HEK293 (cell line): ENCODE results near the gene TXNRD2.
A peak's percentile ranks its signal among the peaks of the same experiment; 100 is the strongest.

Experiments used
- BCL11A ChIP-seq: fragments of 450-650 bp; formaldehyde crosslinking; IDR thresholded peaks from 2 replicates; pipeline ENCODE4 v1.5.1; 2016; ENCODE audit warnings: low read depth, missing biosample characterization, missing genetic modification characterization
- FEZF1 ChIP-seq: fragments of 450-650 bp; formaldehyde crosslinking; IDR thresholded peaks from 2 replicates; pipeline ENCODE4 v1.5.1; 2016; ENCODE audit warnings: missing biosample characterization, missing genetic modification characterization
- GLI2 ChIP-seq: fragments of 450-650 bp; formaldehyde crosslinking; IDR thresholded peaks from 2 replicates; pipeline ENCODE4; 2017; ENCODE audit warnings: missing biosample characterization, missing genetic modification characterization, low read depth, borderline replicate concordance
- GLI4 ChIP-seq: fragments of 450-650 bp; formaldehyde crosslinking; IDR thresholded peaks from 2 replicates; pipeline ENCODE4 v1.5.1; 2016; ENCODE audit warnings: missing biosample characterization, missing genetic modification characterization
- IKZF3 ChIP-seq: fragments of 450-650 bp; IDR thresholded peaks from 2 replicates; pipeline ENCODE4 v1.5.0; 2018; ENCODE audit warnings: missing biosample characterization, mild to moderate bottlenecking, missing genetic modification characterization, moderate library complexity
- KLF1 ChIP-seq: fragments of 450-650 bp; formaldehyde crosslinking; IDR thresholded peaks from 2 replicates; pipeline ENCODE4 v1.5.1; 2016; ENCODE audit warnings: missing biosample characterization, missing genetic modification characterization
- KLF16 ChIP-seq: fragments of 450-650 bp; formaldehyde crosslinking; IDR thresholded peaks from 2 replicates; pipeline ENCODE4 v1.5.1; 2017; ENCODE audit warnings: missing biosample characterization, missing genetic modification characterization
- KLF7 ChIP-seq: fragments of 450-650 bp; formaldehyde crosslinking; IDR thresholded peaks from 2 replicates; pipeline ENCODE4 v1.5.1; 2016; ENCODE audit warnings: missing biosample characterization, missing genetic modification characterization, borderline replicate concordance
- KLF8 ChIP-seq: fragments of 450-650 bp; formaldehyde crosslinking; IDR thresholded peaks from 2 replicates; pipeline ENCODE4 v1.5.1; 2016; ENCODE audit warnings: missing biosample characterization, missing genetic modification characterization
- MZF1 ChIP-seq: fragments of 450-650 bp; formaldehyde crosslinking; IDR thresholded peaks from 2 replicates; pipeline ENCODE4 v1.5.1; 2017; ENCODE audit warnings: missing biosample characterization, missing genetic modification characterization, borderline replicate concordance
- RBAK ChIP-seq: fragments of 450-650 bp; formaldehyde crosslinking; IDR thresholded peaks from 2 replicates; pipeline ENCODE4 v1.5.1; 2016; ENCODE audit warnings: missing biosample characterization, missing genetic modification characterization
- SALL2 ChIP-seq: fragments of 450-650 bp; formaldehyde crosslinking; IDR thresholded peaks from 2 replicates; pipeline ENCODE4 v1.5.0; 2017; ENCODE audit warnings: missing biosample characterization, mild to moderate bottlenecking, missing genetic modification characterization, borderline replicate concordance
- SP2 ChIP-seq: fragments of 450-650 bp; formaldehyde crosslinking; IDR thresholded peaks from 2 replicates; pipeline ENCODE4 v1.5.1; 2016; ENCODE audit warnings: missing biosample characterization, missing genetic modification characterization
- TCF7L2 ChIP-seq: IDR thresholded peaks from 2 replicates; pipeline ENCODE4 v1.6.1; 2011; ENCODE audit warnings: low read depth, mild to moderate bottlenecking, inconsistent platforms, low read length, moderate library complexity, borderline replicate concordance
- TRIM28 ChIP-seq: IDR thresholded peaks from 2 replicates; pipeline ENCODE4 v1.6.1; 2011; ENCODE audit warnings: low read length, control low read depth, borderline replicate concordance
- YY1 ChIP-seq: fragments of 450-650 bp; formaldehyde crosslinking; IDR thresholded peaks from 2 replicates; pipeline ENCODE4 v1.5.1; 2018; ENCODE audit warnings: missing biosample characterization, missing genetic modification characterization
- ZEB2 ChIP-seq: fragments of 450-650 bp; formaldehyde crosslinking; IDR thresholded peaks from 2 replicates; pipeline ENCODE4 v1.5.1; 2016; ENCODE audit warnings: missing biosample characterization, missing genetic modification characterization
- ZIC2 ChIP-seq: fragments of 450-650 bp; formaldehyde crosslinking; IDR thresholded peaks from 2 replicates; pipeline ENCODE4 v1.5.1; 2016; ENCODE audit warnings: missing biosample characterization, missing genetic modification characterization
- ZNF114 ChIP-seq: fragments of 450-650 bp; formaldehyde crosslinking; IDR thresholded peaks from 2 replicates; pipeline ENCODE4 v1.5.0; 2017; ENCODE audit warnings: missing biosample characterization, missing genetic modification characterization
- ZNF169 ChIP-seq: fragments of 450-650 bp; formaldehyde crosslinking; IDR thresholded peaks from 2 replicates; pipeline ENCODE4 v1.5.1; 2016; ENCODE audit warnings: missing biosample characterization, missing genetic modification characterization
- ZNF23 ChIP-seq: fragments of 450-650 bp; formaldehyde crosslinking; IDR thresholded peaks from 2 replicates; pipeline ENCODE4 v1.5.1; 2016; ENCODE audit warnings: missing biosample characterization, missing genetic modification characterization, borderline replicate concordance
- ZNF350 ChIP-seq: fragments of 450-650 bp; formaldehyde crosslinking; IDR thresholded peaks from 2 replicates; pipeline ENCODE4 v1.5.0; 2017; ENCODE audit warnings: missing biosample characterization, mild to moderate bottlenecking, missing genetic modification characterization
- ZNF426 ChIP-seq: fragments of 450-650 bp; formaldehyde crosslinking; IDR thresholded peaks from 2 replicates; pipeline ENCODE4 v1.5.1; 2017; ENCODE audit warnings: missing biosample characterization, missing genetic modification characterization, mild to moderate bottlenecking, inconsistent platforms, moderate library complexity
- ZNF433 ChIP-seq: fragments of 450-650 bp; formaldehyde crosslinking; IDR thresholded peaks from 2 replicates; pipeline ENCODE4 v1.5.1; 2016; ENCODE audit warnings: missing biosample characterization, missing genetic modification characterization, low read depth
- ZNF48 ChIP-seq: fragments of 450-650 bp; formaldehyde crosslinking; IDR thresholded peaks from 2 replicates; pipeline ENCODE4 v1.5.1; 2016; ENCODE audit warnings: missing biosample characterization, missing genetic modification characterization
- ZNF510 ChIP-seq: fragments of 450-650 bp; formaldehyde crosslinking; IDR thresholded peaks from 2 replicates; pipeline ENCODE4 v1.5.1; 2018; ENCODE audit warnings: mild to moderate bottlenecking, missing genetic modification characterization, missing biosample characterization; ENCODE audit not compliant: insufficient replicate concordance
- ZNF558 ChIP-seq: fragments of 450-650 bp; formaldehyde crosslinking; IDR thresholded peaks from 2 replicates; pipeline ENCODE4 v1.5.1; 2016; ENCODE audit warnings: missing biosample characterization, missing genetic modification characterization
- ZNF623 ChIP-seq: fragments of 450-650 bp; formaldehyde crosslinking; IDR thresholded peaks from 2 replicates; pipeline ENCODE4 v1.5.1; 2016; ENCODE audit warnings: missing biosample characterization, missing genetic modification characterization
- ZNF76 ChIP-seq: fragments of 450-650 bp; formaldehyde crosslinking; IDR thresholded peaks from 2 replicates; pipeline ENCODE4; 2016; ENCODE audit warnings: low read depth, missing biosample characterization, missing genetic modification characterization, borderline replicate concordance
- TF ChIP-seq, protein P1 (sequence below): fragments of 450-650 bp; formaldehyde crosslinking; IDR thresholded peaks from 2 replicates; pipeline ENCODE4 v1.5.1; 2016; ENCODE audit warnings: missing biosample characterization, missing genetic modification characterization
- TF ChIP-seq, protein P2 (sequence below): fragments of 450-650 bp; formaldehyde crosslinking; IDR thresholded peaks from 2 replicates; pipeline ENCODE4 v1.5.1; 2016; ENCODE audit warnings: missing biosample characterization, missing genetic modification characterization
- TF ChIP-seq, protein P3 (sequence below): fragments of 450-650 bp; formaldehyde crosslinking; IDR thresholded peaks from 2 replicates; pipeline ENCODE4 v1.5.1; 2016; ENCODE audit warnings: missing biosample characterization, missing genetic modification characterization
- TF ChIP-seq, protein P4 (sequence below): fragments of 450-650 bp; formaldehyde crosslinking; IDR thresholded peaks from 2 replicates; pipeline ENCODE4 v1.5.1; 2016; ENCODE audit warnings: missing biosample characterization, missing genetic modification characterization

Gene TXNRD2

DNA sequence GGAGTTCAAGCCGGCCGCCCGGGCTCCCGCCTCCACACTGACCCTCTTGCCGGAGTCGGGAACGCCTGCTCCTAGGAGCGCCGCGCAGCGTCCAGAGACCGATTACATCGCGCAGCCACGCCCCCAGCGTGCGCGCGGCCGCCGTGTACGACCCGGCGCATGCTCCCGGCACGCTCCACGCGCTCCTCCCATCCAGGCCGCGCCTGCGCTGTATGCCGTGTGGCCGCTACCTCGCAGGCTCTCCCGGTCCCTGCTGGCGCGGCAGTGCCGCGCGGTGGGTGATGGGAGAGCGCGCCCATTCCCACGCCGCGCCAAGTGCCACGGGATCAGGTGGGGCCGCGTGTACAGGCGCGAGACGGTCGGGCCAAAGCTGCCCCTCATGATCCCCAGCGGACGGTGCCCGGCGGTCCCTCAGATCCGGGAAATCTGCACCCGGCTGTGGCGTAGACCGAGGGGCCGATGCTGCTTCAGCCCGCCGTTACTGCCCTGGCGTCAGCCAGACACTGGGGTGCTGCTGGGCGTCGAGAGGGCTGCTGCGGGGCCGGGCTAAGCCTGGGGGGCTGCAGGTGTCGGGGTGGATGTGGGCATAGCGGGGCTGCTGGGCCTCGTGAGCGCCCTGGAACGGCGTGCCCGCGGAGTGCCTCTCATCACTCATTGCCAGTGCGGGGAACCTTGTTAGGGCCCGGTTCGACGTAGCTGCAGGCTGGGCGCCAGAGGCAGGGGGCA lies 86.7 kb downstream of the TXNRD2 start, which contains the start of the genes GNB1L and RTL10 (continued):
- TF ChIP-seq, protein P1, sequence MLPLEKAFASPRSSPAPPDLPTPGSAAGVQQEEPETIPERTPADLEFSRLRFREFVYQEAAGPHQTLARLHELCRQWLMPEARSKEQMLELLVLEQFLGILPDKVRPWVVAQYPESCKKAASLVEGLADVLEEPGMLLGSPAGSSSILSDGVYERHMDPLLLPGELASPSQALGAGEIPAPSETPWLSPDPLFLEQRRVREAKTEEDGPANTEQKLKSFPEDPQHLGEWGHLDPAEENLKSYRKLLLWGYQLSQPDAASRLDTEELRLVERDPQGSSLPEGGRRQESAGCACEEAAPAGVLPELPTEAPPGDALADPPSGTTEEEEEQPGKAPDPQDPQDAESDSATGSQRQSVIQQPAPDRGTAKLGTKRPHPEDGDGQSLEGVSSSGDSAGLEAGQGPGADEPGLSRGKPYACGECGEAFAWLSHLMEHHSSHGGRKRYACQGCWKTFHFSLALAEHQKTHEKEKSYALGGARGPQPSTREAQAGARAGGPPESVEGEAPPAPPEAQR (tag by site-specific recombination): no peak
- TF ChIP-seq GLI2 (tag by site-specific recombination) (no peak), KLF1 (tag by site-specific recombination) (peak; percentile 68; the same call in 1 of the 2 replicates), KLF16 (tag by site-specific recombination) (peak; percentile 62), ZIC2 (tag by site-specific recombination) (peak; percentile 23; the same call in 1 of the 2 replicates), FEZF1 (peak; percentile 21), KLF7 (tag by site-specific recombination) (0 out of 2 replicates have a peak, but pooled peaks have one; percentile 8), ZNF114 (tag by site-specific recombination) (no peak), ZNF169 (tag by site-specific recombination) (0 out of 2 replicates have a peak, but pooled peaks have one; percentile 31), ZNF350 (tag by site-specific recombination) (no peak), ZEB2 (tag by site-specific recombination) (peak; percentile 76), SALL2 (tag by site-specific recombination) (no peak), ZNF510 (no peak), MZF1 (tag by site-specific recombination) (no peak), TRIM28 (no peak; the same call in 1 of the 2 replicates), RBAK (no peak), ZNF623 (tag by site-specific recombination) (no peak; the same call in 1 of the 2 replicates), GLI4 (peak; percentile 62; the same call in 1 of the 2 replicates), TCF7L2 (no peak), ZNF558 (tag by site-specific recombination) (no peak), ZNF48 (tag by site-specific recombination) (no peak), ZNF426 (tag by site-specific recombination) (no peak), IKZF3 (tag by site-specific recombination) (peak; percentile 91), YY1 (tag by site-specific recombination) (peak; percentile 40; the same call in 1 of the 2 replicates), SP2 (peak; percentile 58; the same call in 1 of the 2 replicates), ZNF76 (peak; percentile 96), KLF8 (tag by site-specific recombination) (peak; percentile 53), ZNF433 (tag by site-specific recombination) (no peak), ZNF23 (tag by site-specific recombination) (no peak), BCL11A (tag by site-specific recombination) (peak; percentile 24; the same call in 1 of the 2 replicates)
- TF ChIP-seq, protein P2, sequence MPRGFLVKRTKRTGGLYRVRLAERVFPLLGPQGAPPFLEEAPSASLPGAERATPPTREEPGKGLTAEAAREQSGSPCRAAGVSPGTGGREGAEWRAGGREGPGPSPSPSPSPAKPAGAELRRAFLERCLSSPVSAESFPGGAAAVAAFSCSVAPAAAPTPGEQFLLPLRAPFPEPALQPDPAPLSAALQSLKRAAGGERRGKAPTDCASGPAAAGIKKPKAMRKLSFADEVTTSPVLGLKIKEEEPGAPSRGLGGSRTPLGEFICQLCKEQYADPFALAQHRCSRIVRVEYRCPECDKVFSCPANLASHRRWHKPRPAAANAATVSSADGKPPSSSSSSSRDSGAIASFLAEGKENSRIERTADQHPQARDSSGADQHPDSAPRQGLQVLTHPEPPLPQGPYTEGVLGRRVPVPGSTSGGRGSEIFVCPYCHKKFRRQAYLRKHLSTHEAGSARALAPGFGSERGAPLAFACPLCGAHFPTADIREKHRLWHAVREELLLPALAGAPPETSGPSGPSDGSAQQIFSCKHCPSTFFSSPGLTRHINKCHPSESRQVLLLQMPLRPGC: peak; percentile 64; the same call in 1 of the 2 replicates
- TF ChIP-seq, protein P3, sequence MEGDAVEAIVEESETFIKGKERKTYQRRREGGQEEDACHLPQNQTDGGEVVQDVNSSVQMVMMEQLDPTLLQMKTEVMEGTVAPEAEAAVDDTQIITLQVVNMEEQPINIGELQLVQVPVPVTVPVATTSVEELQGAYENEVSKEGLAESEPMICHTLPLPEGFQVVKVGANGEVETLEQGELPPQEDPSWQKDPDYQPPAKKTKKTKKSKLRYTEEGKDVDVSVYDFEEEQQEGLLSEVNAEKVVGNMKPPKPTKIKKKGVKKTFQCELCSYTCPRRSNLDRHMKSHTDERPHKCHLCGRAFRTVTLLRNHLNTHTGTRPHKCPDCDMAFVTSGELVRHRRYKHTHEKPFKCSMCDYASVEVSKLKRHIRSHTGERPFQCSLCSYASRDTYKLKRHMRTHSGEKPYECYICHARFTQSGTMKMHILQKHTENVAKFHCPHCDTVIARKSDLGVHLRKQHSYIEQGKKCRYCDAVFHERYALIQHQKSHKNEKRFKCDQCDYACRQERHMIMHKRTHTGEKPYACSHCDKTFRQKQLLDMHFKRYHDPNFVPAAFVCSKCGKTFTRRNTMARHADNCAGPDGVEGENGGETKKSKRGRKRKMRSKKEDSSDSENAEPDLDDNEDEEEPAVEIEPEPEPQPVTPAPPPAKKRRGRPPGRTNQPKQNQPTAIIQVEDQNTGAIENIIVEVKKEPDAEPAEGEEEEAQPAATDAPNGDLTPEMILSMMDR (tag by site-specific recombination): peak; percentile 82
- TF ChIP-seq, protein P4, sequence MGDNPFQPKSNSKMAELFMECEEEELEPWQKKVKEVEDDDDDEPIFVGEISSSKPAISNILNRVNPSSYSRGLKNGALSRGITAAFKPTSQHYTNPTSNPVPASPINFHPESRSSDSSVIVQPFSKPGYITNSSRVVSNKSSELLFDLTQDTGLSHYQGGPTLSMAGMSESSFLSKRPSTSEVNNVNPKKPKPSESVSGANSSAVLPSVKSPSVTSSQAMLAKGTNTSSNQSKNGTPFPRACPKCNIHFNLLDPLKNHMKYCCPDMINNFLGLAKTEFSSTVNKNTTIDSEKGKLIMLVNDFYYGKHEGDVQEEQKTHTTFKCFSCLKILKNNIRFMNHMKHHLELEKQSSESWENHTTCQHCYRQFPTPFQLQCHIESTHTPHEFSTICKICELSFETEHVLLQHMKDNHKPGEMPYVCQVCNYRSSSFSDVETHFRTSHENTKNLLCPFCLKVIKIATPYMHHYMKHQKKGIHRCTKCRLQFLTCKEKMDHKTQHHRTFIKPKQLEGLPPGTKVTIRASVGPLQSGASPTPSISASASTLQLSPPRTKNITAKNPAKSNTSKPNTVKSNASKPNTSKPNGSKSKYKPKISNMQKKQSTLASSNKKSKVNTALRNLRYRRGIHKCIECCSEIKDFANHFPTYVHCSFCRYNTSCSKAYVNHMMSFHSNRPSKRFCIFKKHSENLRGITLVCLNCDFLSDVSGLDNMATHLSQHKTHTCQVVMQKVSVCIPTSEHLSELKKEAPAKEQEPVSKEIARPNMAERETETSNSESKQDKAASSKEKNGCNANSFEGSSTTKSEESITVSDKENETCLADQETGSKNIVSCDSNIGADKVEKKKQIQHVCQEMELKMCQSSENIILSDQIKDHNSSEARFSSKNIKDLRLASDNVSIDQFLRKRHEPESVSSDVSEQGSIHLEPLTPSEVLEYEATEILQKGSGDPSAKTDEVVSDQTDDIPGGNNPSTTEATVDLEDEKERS (tag by site-specific recombination): no peak
